Brain microvascular endothelial cell (primary cell): ENCODE measurements around the gene NFAM1.

Experiments
- DNase-seq: peaks from one replicate; pipeline ENCODE4 v3.0.0-alpha.2; 2020
- H3K27ac ChIP-seq: fragments of 250-450 bp; sonication (Bioruptor Pico); 2 replicates; pipeline ENCODE4 v1.5.1; 2020; ENCODE audit warnings: mild to moderate bottlenecking, moderate library complexity
- H3K27me3 ChIP-seq: fragments of 250-450 bp; sonication (Bioruptor Pico); replicated peaks from 2 replicates; pipeline ENCODE4 v1.5.1; 2020; ENCODE audit warnings: mild to moderate bottlenecking
- H3K36me3 ChIP-seq: fragments of 250-450 bp; sonication (Bioruptor Pico); replicated peaks from 2 replicates; pipeline ENCODE4 v1.5.1; 2020; ENCODE audit warnings: mild to moderate bottlenecking
- H3K4me3 ChIP-seq: 2 replicates; pipeline ENCODE4 v1.5.1; 2011; ENCODE audit warnings: low read depth, mild to moderate bottlenecking, control low read depth, low read length, moderate library complexity
- in situ Hi-C: cut with HindIII; loops from 2 replicates; pipeline ENCODE4 v1.10.0; 2017; ENCODE audit warnings: low sequenced_read_pairs, low pct_ligation_motif_present
- TF ChIP-seq, protein P1 (sequence below): IDR thresholded peaks from 2 replicates; pipeline ENCODE4 v1.5.1; 2011; ENCODE audit warnings: low read depth, mild to moderate bottlenecking, moderate library complexity, low read length, control low read depth, inconsistent platforms; ENCODE audit errors: missing control alignments

NFAM1 gene

DNA sequence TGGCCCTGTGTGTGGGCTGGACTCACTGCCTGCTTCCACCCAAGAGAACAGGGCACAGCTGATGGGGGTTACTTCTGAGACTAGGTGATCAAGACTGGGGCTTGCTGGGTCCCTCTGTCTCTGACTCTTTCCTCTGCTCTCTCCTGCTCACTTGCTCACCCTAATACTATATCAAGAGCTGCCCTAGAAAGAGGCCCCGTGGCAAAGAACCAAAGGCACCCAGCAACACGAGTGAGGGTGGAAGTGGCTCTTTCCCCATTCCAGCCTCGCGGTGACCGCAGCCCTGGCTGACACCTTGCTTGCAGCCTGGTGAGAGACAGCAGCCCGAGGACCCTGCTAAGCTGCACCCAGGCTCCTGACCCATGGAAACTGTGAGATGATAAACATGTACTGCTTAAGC lies 20.7 kb upstream of the NFAM1 start:
- no peak overlapping the region for H3K4me3 ChIP-seq
- TF ChIP-seq, protein P1, sequence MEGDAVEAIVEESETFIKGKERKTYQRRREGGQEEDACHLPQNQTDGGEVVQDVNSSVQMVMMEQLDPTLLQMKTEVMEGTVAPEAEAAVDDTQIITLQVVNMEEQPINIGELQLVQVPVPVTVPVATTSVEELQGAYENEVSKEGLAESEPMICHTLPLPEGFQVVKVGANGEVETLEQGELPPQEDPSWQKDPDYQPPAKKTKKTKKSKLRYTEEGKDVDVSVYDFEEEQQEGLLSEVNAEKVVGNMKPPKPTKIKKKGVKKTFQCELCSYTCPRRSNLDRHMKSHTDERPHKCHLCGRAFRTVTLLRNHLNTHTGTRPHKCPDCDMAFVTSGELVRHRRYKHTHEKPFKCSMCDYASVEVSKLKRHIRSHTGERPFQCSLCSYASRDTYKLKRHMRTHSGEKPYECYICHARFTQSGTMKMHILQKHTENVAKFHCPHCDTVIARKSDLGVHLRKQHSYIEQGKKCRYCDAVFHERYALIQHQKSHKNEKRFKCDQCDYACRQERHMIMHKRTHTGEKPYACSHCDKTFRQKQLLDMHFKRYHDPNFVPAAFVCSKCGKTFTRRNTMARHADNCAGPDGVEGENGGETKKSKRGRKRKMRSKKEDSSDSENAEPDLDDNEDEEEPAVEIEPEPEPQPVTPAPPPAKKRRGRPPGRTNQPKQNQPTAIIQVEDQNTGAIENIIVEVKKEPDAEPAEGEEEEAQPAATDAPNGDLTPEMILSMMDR, result no peak
- in situ Hi-C loops, result no loop called here
- H3K27me3 ChIP-seq, result no peaks in the 10 kb centered on the region
- no peak for DNase-seq
- H3K36me3 ChIP-seq, result no peaks in the 10 kb centered on the region
- H3K27ac ChIP-seq, result no peak overlapping the region

DNA sequence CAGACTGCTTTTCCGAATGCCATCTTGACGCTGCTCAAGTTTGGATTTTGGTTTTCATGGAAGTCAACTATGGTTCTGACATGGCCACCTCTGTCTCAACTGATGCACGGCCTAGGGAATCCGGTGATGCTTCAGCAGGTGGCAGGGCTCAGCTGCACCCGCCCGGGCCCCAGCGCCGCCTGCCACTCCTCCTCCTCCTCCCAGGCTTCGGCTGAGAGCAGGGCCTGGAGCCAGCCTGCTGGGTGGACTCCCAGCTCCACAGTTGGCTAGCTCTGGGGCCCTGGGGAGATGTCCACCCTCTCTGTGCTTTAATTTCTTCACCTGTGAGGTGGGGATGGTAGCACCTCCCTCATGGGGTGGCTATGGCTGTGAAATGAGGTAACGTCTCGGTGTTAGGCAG lies 20.3 kb upstream of the NFAM1 start:
- Histone ChIP-seq H3K4me3 (no peak overlapping the region), H3K27ac (no peak overlapping the region), H3K27me3 (no peaks in the 10 kb centered on the region), H3K36me3 (no peaks in the 10 kb centered on the region)
- TF ChIP-seq, protein P1, result no peak
- in situ Hi-C loops, result no loop called here
- no peak for DNase-seq

DNA sequence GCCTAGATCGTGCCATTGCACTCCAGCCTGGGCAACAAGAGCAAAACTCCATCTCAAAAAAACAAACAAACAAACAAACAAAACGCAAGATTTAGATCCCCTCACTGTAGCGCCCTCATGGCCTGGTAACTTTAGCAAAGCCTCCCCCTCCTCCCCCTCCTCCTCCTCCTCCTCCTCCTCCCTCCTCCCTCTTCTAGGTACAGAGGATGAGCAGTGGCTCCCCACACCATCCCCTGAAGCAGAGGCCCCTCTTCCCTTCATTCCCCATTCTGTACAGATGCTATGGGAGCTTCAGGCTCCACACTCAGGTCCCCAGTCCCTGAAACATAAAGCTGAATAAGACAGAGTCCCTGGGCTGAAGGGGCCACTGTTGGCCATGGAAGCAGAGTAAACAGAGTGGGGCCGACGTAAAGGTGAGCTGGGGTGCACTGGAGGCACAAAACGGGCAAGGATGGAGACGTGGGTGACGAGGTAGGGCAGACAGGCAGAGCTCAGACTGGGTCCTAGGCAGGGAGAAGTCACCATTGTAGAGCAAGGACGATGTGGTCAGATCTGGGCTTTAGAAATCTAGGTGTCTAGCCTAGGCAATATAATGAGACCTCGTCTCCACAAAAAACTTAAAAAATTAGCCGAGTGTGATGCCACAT lies 19.4 kb upstream of the NFAM1 start:
- TF ChIP-seq, protein P1, result no peak
- H3K4me3 ChIP-seq, result no peak overlapping the region
- in situ Hi-C loops, result no loop called here

DNA sequence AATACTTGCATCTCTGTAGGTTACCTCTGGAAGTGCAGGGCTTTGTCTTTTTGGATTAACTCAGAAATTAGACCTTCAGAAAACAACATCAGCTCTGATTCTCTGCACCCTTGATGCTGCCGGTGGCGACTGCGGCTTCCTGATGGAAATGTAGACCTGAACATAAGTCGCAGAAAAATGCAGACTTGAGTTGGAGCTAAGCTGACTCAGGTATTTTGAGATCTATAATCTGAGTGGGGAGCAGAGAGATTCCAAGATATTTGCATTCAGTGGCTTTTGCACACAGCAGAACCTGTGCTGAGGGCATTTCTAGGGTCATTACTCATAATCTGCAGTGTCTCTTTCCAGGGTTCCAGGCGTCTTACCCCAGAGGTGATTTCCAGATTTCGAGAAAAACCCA lies 18.7 kb upstream of the NFAM1 start:
- TF ChIP-seq, protein P1, result no peak
- in situ Hi-C loops, result no loop called here
- H3K4me3 ChIP-seq, result no peak overlapping the region
- no peaks in the 10 kb centered on the region for H3K36me3 ChIP-seq
- no peak overlapping the region for H3K27ac ChIP-seq
- no peaks in the 10 kb centered on the region for H3K27me3 ChIP-seq
- no peak for DNase-seq

More for the DNA sequence above, 19.4 kb upstream of the NFAM1 start:
- no peaks in the 10 kb centered on the region for H3K27me3 ChIP-seq
- no peaks in the 10 kb centered on the region for H3K36me3 ChIP-seq
- H3K27ac ChIP-seq, result no peak overlapping the region
- DNase-seq, result no peak

DNA sequence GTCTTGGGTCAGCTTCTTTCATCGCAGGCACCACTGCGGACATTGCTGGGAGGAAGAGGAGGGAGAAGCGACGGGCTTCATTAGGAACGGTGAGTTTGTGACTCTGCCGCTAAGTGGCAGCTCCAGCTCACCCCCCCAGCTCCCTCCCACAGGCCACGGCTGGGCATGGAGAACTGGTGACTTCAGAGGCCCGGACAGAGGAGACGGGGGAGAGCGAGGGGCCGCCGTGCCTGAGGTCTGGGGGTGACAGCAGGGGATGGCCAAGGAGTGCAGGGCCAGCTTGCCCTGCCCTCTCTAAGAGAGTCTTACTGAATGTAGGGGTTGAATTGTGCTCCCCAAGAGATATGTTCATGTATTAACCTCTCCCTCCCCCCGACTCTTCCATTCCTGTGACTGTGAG lies 13.9 kb upstream of the NFAM1 start:
- Histone ChIP-seq H3K4me3 (no peak overlapping the region), H3K27me3 (no peaks in the 10 kb centered on the region), H3K27ac (no peak overlapping the region), H3K36me3 (no peaks in the 10 kb centered on the region)
- TF ChIP-seq, protein P1, result no peak
- no peak for DNase-seq
- in situ Hi-C loops, result no loop called here
